GM19397 (cell line): Measurements from ENCODE around the gene MBD1.
"Not testable (repeated sequence)": the region's sequence is repeated elsewhere in the genome, so short reads cannot be mapped to it uniquely, and the experiment has no call there.

Experiments
- ATAC-seq: cut with Tn5 transposase; IDR thresholded peaks from one replicate; pipeline ENCODE4 v1.9.1; 2021; ENCODE audit warnings: mild to moderate bottlenecking, moderate library complexity; ENCODE audit not compliant: unreplicated experiment

Gene MBD1

GRCh38 chr18:50297621-50298442 lies 16.5 kb upstream of the MBD1 start:
- peak; percentile 99 for ATAC-seq

- ATAC-seq: no peak
These were observed 11.7 kb upstream of the MBD1 start for GRCh38 chr18:50293039-50293438.

- ATAC-seq: no peak
These were observed 7.8 kb upstream of the MBD1 start for GRCh38 chr18:50289108-50289443.

GRCh38 chr18:50288348-50289107 lies 7.2 kb upstream of the MBD1 start:
- not testable (repeated sequence) for ATAC-seq

GRCh38 chr18:50287441-50288347 lies 6.4 kb upstream of the MBD1 start, which contains the start of gene CXXC1:
Gene CXXC1, minus strand, starts transcription at chr18:50287692. Its CDS starts 103 bp downstream, at chr18:50287589.
- peak; percentile 91 for ATAC-seq

- ATAC-seq: no peak
These were observed 5.7 kb upstream of the MBD1 start for GRCh38 chr18:50287028-50287440.

GRCh38 chr18:50286391-50287027 lies 5.2 kb upstream of the MBD1 start:
- ATAC-seq: no peak

- no peak for ATAC-seq
These were observed 4.5 kb upstream of the MBD1 start for GRCh38 chr18:50285631-50286321.

- ATAC-seq: no peak
These were observed 3.7 kb upstream of the MBD1 start for GRCh38 chr18:50285071-50285470.

- ATAC-seq: no peak
These were observed 3.0 kb upstream of the MBD1 start for GRCh38 chr18:50284255-50284885.

GRCh38 chr18:50283469-50284209 lies 2.3 kb upstream of the MBD1 start:
- ATAC-seq: no peak

- no peak for ATAC-seq
These were observed 1.4 kb upstream of the MBD1 start for GRCh38 chr18:50282521-50283335.

GRCh38 chr18:50281972-50282520 lies 723 bp upstream of the MBD1 start:
- ATAC-seq: no peak

GRCh38 chr18:50280707-50281294 lies 522 bp downstream of the MBD1 start:
- no peak for ATAC-seq

- no peak for ATAC-seq
These were observed 1.6 kb downstream of the MBD1 start for GRCh38 chr18:50279752-50280151.

- ATAC-seq: no peak
These were observed 3.4 kb downstream of the MBD1 start for GRCh38 chr18:50277942-50278341.

- no peak for ATAC-seq
These were observed 4.9 kb downstream of the MBD1 start for GRCh38 chr18:50276452-50276851.
